HG02678 (cell line): Measurements from ENCODE around the gene KLHL36.
"Not testable (repeated sequence)": the region's sequence is repeated elsewhere in the genome, so short reads cannot be mapped to it uniquely, and the experiment has no call there.

Source experiments
- ATAC-seq: cut with Tn5 transposase; IDR thresholded peaks from one replicate; pipeline ENCODE4 v1.9.1; 2021; ENCODE audit warnings: mild to moderate bottlenecking, moderate library complexity; ENCODE audit not compliant: unreplicated experiment

KLHL36 gene

GRCh38 chr16:84667600-84668309, 19.4 kb downstream of the KLHL36 start:
- no peak for ATAC-seq

GRCh38 chr16:84670063-84670462, 21.8 kb downstream of the KLHL36 start:
- no peak for ATAC-seq

- peak; percentile 59 for ATAC-seq
These were observed 24.2 kb downstream of the KLHL36 start for GRCh38 chr16:84672276-84673202.

GRCh38 chr16:84673203-84673535, 24.9 kb downstream of the KLHL36 start:
- no peak for ATAC-seq

- ATAC-seq: no peak
These were observed 25.2 kb downstream of the KLHL36 start for GRCh38 chr16:84673561-84673960.

GRCh38 chr16:84675423-84675822, 27.1 kb downstream of the KLHL36 start:
- ATAC-seq: no peak

- ATAC-seq: no peak
These were observed 27.6 kb downstream of the KLHL36 start for GRCh38 chr16:84675884-84676283.

GRCh38 chr16:84677017-84677803, 28.9 kb downstream of the KLHL36 start:
- no peak for ATAC-seq

GRCh38 chr16:84677849-84678248, 29.5 kb downstream of the KLHL36 start:
- no peak for ATAC-seq

GRCh38 chr16:84678541-84678940, 30.2 kb downstream of the KLHL36 start:
- no peak for ATAC-seq

- no peak for ATAC-seq
These were observed 32.0 kb downstream of the KLHL36 start for GRCh38 chr16:84680165-84680842.

GRCh38 chr16:84680843-84681629, 32.7 kb downstream of the KLHL36 start:
- ATAC-seq: no peak

- ATAC-seq: no peak
These were observed 35.6 kb downstream of the KLHL36 start for GRCh38 chr16:84683691-84684591.

- no peak for ATAC-seq
These were observed 36.3 kb downstream of the KLHL36 start for GRCh38 chr16:84684592-84684965.

- no peak for ATAC-seq
These were observed 36.9 kb downstream of the KLHL36 start for GRCh38 chr16:84685210-84685609.

- ATAC-seq: no peak
These were observed 38.5 kb downstream of the KLHL36 start for GRCh38 chr16:84686707-84687298.

GRCh38 chr16:84687715-84688114, 39.4 kb downstream of the KLHL36 start:
- ATAC-seq: peak; percentile 61

GRCh38 chr16:84688163-84688562, 39.9 kb downstream of the KLHL36 start:
- ATAC-seq: not testable (repeated sequence)

GRCh38 chr16:84689111-84689510, 40.8 kb downstream of the KLHL36 start:
- ATAC-seq: no peak
